Stimulated activated CD8-positive, alpha-beta memory T cell treated with anti-CD3 and anti-CD28 coated beads, Interleukin-2, amount 100 ng/mL, for 1 hour (primary cell): ENCODE data around the gene MNX1.

Experiments
- DNase-seq, 2 donors: peaks; one replicate each; pipeline ENCODE4 v3.0.0-alpha.2; 2020; ENCODE audit warnings: low read depth in 2 of 2

Gene MNX1

GRCh38 chr7:157032644-157033482, 22.4 kb upstream of the MNX1 start:
- DNase-seq, result no peak

- DNase-seq, result no peak
Measured at GRCh38 chr7:157032128-157032527, 21.7 kb upstream of the MNX1 start.

GRCh38 chr7:157028199-157028903, 17.9 kb upstream of the MNX1 start:
- DNase-seq, result no peak

GRCh38 chr7:157027568-157028198, 17.2 kb upstream of the MNX1 start:
- DNase-seq, result no peak

GRCh38 chr7:157024716-157025115, 14.3 kb upstream of the MNX1 start:
- DNase-seq, result no peak

GRCh38 chr7:157023589-157023905, 13.1 kb upstream of the MNX1 start:
- DNase-seq, result no peak

- no peak for DNase-seq
Measured at GRCh38 chr7:157022681-157023588, 12.5 kb upstream of the MNX1 start.

- no peak for DNase-seq
Measured at GRCh38 chr7:157021871-157022680, 11.6 kb upstream of the MNX1 start.

- no peak for DNase-seq
Measured at GRCh38 chr7:157021071-157021870, 10.8 kb upstream of the MNX1 start.

GRCh38 chr7:157020514-157021070, 10.1 kb upstream of the MNX1 start:
- no peak for DNase-seq

GRCh38 chr7:157019718-157020451, 9.4 kb upstream of the MNX1 start:
- DNase-seq, result no peak

GRCh38 chr7:157018997-157019608, 8.6 kb upstream of the MNX1 start:
- no peak for DNase-seq

GRCh38 chr7:157018328-157018996, 8.0 kb upstream of the MNX1 start:
- DNase-seq, result no peak

GRCh38 chr7:157017603-157018327, 7.3 kb upstream of the MNX1 start:
- no peak for DNase-seq

- no peak for DNase-seq
Measured at GRCh38 chr7:157017149-157017548, 6.7 kb upstream of the MNX1 start.

GRCh38 chr7:157016352-157017041, 6.0 kb upstream of the MNX1 start:
- no peak for DNase-seq

GRCh38 chr7:157016024-157016351, 5.5 kb upstream of the MNX1 start:
- no peak for DNase-seq
